Body of pancreas (tissue), 4 donors: ENCODE results near the gene DRC1.

Experiments used
- CTCF ChIP-seq, 7 experiments: fragments of 450-650 bp in 4 of 7; fragments of 200-600 bp in 3 of 7; sonication (generic) in 3 of 7; IDR thresholded peaks; one replicate each; pipeline ENCODE4 v1.5.1; 2016 to 2019; ENCODE audit warnings: antibody characterized with exemption in 7 of 7
- POLR2A ChIP-seq, 3 donors: fragments of 450-650 bp; IDR thresholded peaks; one replicate each; pipeline ENCODE4 v1.6.1; 2016; ENCODE audit warnings: antibody characterized with exemption in 3 of 3, mild to moderate bottlenecking in 2 of 3

- TF ChIP-seq CTCF (IDR thresholded peaks at IDR 0.05): no peak
- no peak for TF ChIP-seq POLR2A (IDR thresholded peaks at IDR 0.05)
These were observed 38.4 kb upstream of the DRC1 start for GRCh38 chr2:26363323-26363722.
